Erythroblast (primary cell): ENCODE results near the gene BMAL1.

Experiments used
- GATA1 ChIP-seq: IDR thresholded peaks from 2 replicates; pipeline ENCODE4 v1.6.1; 2011; ENCODE audit warnings: low read depth, mild to moderate bottlenecking, control low read depth, low read length, moderate library complexity
- POLR2A ChIP-seq: IDR thresholded peaks from 2 replicates; pipeline ENCODE4 v1.6.1; 2011; ENCODE audit warnings: mild to moderate bottlenecking, low read length

DNA sequence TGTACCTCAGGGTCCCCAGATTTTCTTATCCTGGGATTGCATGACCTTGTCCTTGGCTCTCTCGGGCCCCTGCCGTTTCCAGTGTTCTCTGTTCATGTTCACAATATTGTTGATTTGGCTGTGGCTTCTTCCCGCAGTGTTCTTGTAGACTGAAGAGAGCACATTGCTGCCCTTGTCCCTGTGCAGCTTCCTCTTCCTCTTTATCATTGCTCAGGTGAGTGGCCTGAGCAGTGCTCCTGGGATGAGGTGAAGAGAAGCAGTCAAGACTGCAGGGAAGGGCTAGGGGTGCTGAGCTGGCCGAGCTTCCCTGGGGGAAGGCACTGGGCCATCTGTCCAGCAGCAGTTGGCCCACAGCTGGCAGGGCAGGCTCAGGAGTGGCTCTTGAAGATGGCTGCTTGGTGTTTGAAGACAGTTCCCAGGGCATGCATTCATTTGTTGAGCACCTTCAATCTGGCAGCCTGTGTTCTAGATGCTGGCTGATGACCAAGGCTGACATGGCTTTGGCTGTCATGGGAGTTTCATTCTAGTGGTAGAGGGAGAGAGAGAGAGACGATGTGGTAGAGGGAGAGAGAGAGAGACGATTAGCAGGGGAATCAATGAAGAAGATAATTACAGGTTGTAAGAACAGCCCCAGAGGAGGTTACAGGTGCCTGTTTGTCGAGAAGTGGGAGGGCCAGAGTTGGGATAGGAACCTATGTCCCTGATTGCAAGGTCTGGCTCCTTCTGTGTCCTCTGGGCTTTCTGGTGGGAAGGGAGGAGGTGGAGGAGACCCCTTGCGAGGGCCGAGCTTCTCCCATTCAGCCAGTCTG lies 17.4 kb downstream of the BMAL1 start:
- TF ChIP-seq POLR2A (no peak), GATA1 (no peak)
